GM18907 (cell line): Measurements from ENCODE around the gene MCOLN1.
"Not testable (repeated sequence)": the region's sequence is repeated elsewhere in the genome, so short reads cannot be mapped to it uniquely, and the experiment has no call there.

ENCODE experiments used
- ATAC-seq: cut with Tn5 transposase; IDR thresholded peaks from one replicate; pipeline ENCODE4 v1.9.1; 2021; ENCODE audit warnings: mild to moderate bottlenecking, moderate library complexity; ENCODE audit not compliant: unreplicated experiment

The MCOLN1 gene

DNA sequence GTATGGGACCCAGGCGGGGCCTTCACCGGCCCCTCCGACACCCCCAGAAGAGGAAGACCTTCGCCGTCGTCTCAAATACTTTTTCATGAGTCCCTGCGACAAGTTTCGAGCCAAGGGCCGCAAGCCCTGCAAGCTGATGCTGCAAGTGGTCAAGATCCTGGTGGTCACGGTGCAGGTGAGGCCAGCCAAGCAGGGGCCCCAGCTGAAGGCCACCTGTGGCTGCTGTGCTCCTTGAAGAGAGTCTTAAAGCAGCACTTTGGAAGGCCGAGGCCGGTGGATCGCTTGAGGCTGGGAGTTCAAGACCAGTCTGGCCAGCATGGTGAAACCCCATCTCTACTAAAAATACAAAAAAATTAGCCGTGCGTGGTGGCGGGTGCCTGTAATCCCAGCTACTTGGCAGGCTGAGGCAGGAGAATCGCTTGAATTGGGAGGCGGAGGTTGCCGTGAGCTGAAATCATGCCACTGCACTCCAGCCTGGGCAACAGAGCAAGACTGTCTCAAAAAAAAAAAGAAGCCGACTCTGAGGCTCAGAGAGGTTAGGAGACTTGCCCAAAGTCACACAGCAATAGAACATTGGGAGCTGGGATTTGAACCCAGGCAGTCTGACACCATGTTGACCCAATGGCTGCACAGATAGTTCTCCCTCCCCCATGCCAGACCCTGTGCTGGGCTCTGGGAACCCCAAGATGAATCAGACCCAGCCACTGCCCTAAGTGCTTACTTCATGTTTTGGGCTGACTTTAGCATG is 2.7 kb downstream of the MCOLN1 start:
- no peak for ATAC-seq

DNA sequence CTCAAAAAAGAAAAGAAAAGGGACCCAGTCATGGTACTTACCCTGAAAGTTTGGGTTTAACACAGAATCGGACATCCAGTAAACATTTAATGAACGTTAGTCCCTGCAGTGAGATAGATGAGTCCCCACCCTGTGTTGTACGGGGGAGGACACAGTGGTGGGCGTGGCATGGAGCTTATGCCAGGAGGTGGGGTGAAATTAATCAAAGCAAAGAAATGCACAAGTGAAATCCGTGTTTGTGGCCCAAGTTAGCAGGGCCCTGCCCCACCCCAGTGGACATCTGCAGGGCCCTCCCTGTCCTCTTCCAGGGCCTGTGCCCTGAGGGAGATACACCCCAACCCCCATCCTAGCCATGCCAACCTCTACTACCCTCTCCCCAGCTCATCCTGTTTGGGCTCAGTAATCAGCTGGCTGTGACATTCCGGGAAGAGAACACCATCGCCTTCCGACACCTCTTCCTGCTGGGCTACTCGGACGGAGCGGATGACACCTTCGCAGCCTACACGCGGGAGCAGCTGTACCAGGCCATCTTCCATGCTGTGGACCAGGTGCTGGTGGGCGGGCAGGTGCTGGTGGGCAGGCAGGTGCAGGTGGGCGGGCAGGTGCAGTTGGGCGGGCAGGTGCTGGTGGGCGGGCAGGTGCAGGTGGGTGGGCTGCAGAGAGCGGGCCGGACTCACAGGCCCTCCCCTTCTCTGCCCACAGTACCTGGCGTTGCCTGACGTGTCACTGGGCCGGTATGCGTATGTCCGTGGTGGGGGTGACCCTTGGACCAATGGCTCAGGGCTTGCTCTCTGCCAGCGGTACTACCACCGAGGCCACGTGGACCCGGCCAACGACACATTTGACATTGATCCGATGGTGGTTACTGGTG is 3.9 kb downstream of the MCOLN1 start:
- no peak for ATAC-seq

DNA sequence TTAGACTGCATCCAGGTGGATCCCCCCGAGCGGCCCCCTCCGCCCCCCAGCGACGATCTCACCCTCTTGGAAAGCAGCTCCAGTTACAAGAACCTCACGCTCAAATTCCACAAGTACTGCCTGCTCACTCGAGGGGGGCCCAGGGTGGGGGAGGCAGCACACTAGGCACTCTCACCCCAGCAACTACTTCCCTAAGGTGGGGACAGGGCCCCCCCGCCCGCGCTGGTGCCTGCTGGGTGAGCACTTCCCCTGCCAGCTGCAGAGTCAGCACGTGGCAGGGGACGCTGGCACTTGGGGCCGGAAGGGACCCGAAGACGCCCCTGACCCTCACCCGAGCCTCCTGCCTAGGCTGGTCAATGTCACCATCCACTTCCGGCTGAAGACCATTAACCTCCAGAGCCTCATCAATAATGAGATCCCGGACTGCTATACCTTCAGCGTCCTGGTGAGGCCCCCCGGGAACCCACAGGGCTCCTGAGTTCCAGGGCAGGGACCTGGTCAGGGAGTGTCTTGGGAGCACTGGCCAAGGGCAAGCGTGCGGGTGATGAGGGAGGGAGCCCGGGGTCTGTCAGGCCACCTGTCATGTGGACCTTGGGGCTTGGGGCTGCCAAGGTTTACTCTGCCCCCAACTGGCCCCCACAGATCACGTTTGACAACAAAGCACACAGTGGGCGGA is 5.2 kb downstream of the MCOLN1 start:
- no peak for ATAC-seq

GRCh38 chr19:7528192-7528519 is 5.7 kb downstream of the MCOLN1 start:
- ATAC-seq: no peak

GRCh38 chr19:7528522-7529245 is 6.3 kb downstream of the MCOLN1 start:
- ATAC-seq: no peak

GRCh38 chr19:7529246-7529600 is 6.8 kb downstream of the MCOLN1 start:
- no peak for ATAC-seq

DNA sequence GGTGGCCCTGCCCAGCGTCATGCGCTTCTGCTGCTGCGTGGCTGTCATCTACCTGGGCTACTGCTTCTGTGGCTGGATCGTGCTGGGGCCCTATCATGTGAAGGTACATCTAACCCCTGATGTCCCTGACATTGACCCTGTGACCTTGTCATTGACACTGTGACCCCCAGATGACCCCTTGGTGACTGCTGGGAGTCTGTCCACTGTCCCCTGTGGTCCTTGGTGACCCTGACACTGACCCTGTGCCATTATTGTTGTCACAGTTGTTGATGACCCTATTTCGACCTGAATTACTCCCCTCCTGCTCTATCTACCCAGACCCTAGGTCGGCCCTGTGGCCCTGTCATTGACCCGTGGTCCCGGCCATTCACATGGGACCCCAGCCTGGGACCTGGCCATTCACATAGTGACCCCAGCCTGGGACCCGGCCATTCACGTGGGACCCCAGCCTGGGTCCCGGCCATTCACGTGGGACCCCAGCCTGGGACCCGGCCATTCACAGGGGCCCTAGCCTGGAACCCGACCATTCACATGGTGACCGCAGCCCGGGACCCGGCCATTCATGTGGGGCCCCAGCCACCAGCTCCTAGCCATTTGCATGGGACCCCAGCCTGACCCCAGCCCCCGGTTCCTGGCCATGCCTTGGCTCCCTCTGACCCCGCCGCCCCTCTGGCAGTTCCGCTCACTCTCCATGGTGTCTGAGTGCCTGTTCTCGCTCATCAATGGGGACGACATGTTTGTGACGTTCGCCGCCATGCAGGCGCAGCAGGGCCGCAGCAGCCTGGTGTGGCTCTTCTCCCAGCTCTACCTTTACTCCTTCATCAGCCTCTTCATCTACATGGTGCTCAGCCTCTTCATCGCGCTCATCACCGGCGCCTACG is 7.4 kb downstream of the MCOLN1 start:
- no peak for ATAC-seq

DNA sequence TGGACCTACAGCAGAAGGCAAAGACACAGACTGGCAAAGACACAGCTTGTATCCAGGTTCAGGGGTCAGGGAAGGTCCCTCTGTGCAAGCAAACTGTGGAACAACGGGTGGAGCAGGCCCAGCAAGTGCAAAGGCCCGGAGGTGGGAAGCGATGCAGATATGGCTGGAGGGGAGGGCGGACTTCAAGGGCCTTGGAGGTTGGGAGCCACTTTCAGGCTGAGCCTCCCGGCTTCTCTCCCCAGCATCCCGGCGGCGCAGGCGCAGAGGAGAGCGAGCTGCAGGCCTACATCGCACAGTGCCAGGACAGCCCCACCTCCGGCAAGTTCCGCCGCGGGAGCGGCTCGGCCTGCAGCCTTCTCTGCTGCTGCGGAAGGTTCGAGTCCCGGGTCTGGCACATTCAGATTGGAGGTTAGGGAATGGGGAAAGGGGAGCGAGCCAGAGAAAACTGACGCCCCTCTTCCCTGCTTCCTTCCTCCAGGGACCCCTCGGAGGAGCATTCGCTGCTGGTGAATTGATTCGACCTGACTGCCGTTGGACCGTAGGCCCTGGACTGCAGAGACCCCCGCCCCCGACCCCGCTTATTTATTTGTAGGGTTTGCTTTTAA is 11.0 kb downstream of the MCOLN1 start:
- ATAC-seq: no peak

DNA sequence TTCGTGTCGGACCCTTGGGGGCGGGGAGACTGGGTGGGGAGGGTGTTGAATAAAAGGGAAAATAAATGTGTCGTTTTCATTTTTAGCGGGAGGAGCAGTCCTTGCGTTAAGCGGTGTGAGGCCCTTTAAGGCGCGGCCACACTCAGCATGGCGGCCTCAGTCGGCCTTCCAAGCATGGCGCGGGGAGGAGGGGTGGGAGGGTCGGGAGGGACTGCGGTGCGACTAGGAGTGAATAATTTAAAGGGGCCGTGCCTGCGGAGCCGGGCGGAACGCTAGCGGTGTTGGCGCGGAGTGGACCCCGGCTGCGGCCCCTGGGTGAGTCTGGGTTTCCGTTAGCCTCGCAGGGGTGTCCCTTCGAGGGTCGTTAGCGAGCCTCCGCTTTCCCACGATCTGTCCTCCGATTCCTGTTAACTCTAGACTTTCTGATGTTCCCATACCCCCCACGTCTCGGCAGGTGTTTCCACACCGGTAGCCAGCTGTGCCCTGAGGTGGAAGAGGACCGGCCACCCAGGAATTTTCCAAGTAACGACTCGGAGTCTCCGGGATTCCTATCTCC is 11.6 kb downstream of the MCOLN1 start:
- ATAC-seq: peak; percentile 33

DNA sequence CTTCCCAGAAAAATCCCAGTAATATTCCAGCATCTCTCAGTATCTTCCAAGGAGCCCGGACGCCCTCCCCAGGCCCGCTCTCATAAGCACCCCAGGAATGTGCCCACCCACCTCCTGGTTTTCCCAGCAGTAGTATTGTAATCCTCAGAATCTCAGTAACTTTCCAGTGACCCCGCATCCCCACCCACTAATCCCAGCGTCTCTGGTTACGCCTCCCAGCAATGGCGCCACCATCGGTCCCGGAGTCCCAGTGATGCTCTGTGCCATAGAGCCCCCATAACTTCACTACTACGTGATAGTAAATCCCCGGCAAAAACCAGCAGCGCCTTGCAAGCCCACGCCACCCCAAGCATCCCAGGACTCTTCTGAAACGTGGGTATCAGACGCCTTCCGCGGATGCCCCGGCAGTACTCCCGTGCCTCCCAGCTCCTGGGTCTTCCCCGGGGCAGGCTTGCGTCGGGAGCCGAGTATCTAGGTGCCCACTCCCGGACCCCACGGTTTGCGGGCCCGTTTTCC is 12.2 kb downstream of the MCOLN1 start:
- ATAC-seq: peak; percentile 6

DNA sequence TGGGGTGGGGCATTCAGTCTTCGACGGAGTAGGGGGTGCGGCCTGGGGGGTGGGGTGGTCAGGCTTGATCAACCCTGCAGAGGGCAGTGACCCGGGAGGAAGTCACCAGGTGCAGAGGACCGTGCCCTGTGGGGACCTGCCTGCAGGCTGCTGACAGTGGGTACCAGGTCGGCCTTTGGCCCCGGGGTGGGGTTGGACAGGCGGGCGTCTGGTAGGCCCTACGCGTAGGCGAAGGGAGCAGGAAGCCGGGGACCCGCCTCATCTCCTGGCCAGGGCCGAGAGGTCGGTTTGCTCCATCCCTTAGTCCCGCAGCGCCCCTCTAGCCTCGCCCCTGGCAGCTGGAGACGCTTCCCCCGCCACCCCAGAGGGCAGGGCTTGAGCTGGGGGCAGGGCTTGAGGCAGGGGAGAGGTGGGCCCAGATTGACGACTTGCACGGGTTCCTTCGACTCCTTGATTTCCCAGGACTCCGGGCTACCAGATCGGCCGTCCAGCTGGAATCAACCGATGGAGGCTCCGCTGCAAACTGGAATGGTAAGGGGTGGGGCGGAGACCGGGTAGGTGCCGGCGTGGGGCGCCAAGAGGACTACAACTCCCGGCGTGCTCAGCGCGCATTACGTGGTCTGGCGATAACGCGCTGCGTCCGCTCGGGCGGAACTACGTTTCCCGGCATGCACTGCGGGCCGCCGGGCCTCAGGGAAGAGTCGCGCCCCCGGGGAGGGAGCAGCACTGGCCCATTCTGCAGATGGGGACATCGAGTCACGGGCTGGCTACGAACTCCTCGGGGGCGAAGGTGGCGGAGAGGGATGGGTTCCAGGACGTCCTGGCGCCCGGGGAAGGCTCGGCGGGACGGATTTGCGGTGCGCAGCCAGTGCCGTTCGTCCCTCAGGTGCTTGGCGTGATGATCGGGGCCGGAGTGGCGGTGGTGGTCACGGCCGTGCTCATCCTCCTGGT is 12.9 kb downstream of the MCOLN1 start, which contains the start of gene PNPLA6:
PNPLA6 (plus strand) TSS at position 671 of the 951 bp plus-strand sequence; CDS start at position 743, 72 bp downstream.
- ATAC-seq: peak; percentile 70

DNA sequence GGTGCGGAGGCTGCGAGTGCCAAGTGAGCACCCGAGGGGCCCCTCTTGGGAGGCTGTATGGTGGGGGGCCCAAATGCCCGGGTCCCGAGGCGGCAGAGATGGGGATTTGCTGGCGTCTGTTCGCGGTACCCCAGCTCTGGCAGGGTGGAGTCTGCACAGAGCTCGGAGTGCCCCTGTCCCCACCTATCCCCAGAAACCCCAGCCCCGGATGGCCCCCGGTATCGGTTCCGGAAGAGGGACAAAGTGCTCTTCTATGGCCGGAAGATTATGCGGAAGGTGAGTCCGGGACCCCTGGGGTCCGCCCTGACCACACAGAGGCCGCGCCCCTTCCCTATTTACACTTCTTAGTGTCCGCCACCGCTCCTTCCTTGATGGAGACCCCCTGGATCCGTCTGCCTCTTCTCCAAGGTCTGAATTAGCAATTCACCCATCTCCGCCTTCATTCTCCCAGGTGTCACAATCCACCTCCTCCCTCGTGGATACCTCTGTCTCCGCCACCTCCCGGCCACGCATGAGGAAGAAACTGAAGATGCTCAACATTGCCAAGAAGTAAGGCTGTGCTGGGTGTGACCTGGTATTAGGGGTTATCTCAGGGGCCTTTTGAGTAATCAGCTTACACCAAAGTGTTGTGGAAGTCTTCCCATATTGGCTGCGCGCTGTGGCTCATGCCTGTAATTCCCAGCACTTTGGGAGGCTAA is 13.7 kb downstream of the MCOLN1 start:
- no peak for ATAC-seq

DNA sequence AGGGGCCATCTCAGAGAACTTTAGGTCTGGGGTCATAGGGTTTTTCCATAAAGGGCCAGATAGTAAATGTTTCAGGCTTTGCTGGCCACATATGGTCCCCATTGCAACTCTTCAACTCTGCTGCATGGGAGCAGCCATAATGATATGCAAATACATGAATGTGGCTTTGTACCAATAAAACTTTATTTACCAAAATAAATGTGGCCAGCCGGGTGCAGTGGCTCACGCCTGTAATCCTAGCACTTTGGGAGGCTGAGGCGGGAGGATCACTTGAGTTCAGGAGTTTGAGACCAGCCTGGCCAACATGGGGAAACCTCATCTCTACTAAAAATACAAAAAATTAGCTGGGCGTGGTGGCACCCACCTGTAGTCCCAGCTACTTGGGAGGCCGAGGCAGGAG is 16.6 kb downstream of the MCOLN1 start:
- not testable (repeated sequence) for ATAC-seq

GRCh38 chr19:7539827-7540425 is 17.5 kb downstream of the MCOLN1 start:
- ATAC-seq: no peak

GRCh38 chr19:7540761-7541474 is 18.5 kb downstream of the MCOLN1 start:
- no peak for ATAC-seq

DNA sequence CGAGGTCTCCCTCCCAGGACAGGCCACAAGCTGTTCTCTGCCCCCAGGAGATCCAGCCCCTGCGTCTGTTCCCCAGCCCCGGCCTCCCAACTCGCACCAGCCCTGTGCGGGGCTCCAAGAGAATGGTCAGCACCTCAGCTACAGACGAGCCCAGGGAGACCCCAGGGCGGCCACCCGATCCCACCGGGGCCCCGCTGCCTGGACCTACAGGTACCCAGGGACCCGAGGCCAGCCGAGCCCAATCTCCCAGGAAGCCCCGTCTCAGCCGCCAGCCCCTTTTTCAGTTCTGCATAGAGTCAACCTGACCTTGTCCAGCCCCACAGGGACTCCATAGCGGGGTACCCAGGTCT is 19.0 kb downstream of the MCOLN1 start:
- ATAC-seq: no peak
